ENCODE data around the gene POLA1. TPM values are rescaled to one million over a fixed set of nuclear protein-coding genes. Genes with fewer than 3 reads are reported as not detected.

POLA1 gene
- total RNA-seq, 4 donors from 2014 or later = 10.1 to 15.3 (median 13.1) TPM

DNA sequence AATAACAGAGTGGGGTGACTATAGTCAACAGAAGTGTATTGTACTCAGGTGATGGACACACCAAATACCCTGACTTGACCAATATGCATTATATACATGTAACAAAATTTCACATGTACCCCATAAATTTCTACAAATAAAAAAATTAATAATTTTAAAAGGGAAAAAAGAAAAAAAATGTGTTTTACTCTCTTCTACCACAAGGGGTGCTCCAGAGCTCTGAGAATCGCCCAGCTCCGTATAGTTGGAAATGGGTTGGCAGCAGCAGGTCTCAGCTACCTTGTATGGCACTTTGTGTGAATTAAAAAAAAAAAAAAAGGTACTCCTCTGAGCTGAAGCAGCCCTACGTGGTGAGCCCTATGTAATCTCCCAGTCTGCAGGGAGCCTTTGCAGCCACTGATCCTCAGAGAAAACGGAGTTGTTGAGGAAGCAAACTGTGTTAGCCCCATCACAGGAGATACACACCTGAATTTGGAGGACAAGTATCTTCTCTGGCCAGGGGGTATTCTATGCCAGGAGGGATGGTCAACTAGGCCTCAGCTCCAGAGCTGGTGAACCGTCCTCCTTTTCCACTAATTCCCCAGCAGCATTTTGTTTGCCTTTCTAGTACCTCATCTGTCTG, 17.2 kb upstream of the POLA1 start:
- Histone ChIP-seq H3K9me3 (no peaks in the 10 kb centered on the region), H3K4me1 (no peaks in the 10 kb centered on the region), H3K27ac (no peak overlapping the region), H3K36me3 (no peaks in the 10 kb centered on the region), H3K4me3 (no peak overlapping the region), H3K27me3 (no peaks in the 10 kb centered on the region)
- TF ChIP-seq, protein P1, sequence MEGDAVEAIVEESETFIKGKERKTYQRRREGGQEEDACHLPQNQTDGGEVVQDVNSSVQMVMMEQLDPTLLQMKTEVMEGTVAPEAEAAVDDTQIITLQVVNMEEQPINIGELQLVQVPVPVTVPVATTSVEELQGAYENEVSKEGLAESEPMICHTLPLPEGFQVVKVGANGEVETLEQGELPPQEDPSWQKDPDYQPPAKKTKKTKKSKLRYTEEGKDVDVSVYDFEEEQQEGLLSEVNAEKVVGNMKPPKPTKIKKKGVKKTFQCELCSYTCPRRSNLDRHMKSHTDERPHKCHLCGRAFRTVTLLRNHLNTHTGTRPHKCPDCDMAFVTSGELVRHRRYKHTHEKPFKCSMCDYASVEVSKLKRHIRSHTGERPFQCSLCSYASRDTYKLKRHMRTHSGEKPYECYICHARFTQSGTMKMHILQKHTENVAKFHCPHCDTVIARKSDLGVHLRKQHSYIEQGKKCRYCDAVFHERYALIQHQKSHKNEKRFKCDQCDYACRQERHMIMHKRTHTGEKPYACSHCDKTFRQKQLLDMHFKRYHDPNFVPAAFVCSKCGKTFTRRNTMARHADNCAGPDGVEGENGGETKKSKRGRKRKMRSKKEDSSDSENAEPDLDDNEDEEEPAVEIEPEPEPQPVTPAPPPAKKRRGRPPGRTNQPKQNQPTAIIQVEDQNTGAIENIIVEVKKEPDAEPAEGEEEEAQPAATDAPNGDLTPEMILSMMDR (IDR thresholded peaks at IDR 0.05) = peak in 1 of 2 donors; percentile 41
- TF ChIP-seq POLR2AphosphoS5 (IDR thresholded peaks at IDR 0.05) = no peak
- no peak for TF ChIP-seq POLR2A (IDR thresholded peaks at IDR 0.05)
- no peak for TF ChIP-seq EP300 (IDR thresholded peaks at IDR 0.05)
- no peak for DNase-seq (ENCODE audit: low spot score in 2 of 2)
- 25% methylated on average over 5 of the region's 5 CpGs for WGBS

DNA sequence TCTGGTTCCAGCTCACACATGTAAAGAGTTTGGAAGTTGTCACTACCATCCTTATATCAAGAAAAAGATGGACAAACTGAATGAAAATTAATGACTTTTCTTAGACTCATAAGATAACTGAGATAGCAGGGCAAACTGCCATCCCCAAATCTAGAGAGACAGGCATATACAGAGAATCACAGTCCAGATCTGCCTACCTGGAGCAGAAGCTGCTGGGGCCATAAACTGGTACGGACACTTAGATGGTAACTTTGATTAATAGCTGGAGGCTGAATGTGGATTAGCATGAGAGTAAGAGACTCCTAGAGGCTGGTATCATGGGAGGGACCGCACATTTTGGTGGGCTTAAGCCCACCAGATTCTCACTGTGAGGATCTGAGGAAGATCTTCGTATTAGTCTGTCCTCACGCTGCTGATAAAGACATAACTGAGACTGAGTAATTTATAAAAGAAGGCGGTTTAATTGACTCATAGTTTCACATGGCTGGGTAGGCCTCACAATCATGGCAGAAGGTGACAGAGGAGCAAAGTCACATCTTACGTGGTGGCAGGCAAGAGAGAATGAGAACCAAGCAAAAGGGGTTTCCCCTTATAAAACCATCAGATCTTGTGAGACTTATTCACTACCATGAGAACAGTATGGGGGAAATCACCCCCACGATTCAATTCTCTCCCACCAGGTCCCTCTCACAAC, 10.8 kb upstream of the POLA1 start:
- TF ChIP-seq POLR2AphosphoS5 (IDR thresholded peaks at IDR 0.05) (no peak), POLR2A (IDR thresholded peaks at IDR 0.05) (no peak), EP300 (IDR thresholded peaks at IDR 0.05) (no peak)
- TF ChIP-seq, protein P1 (IDR thresholded peaks at IDR 0.05) = no peak
- no peaks in the 10 kb centered on the region for H3K27me3 ChIP-seq
- no peaks in the 10 kb centered on the region for H3K4me1 ChIP-seq
- no peak overlapping the region for H3K27ac ChIP-seq
- 76% methylated on average over 7 of the region's 7 CpGs for WGBS
- no peaks in the 10 kb centered on the region for H3K9me3 ChIP-seq
- H3K4me3 ChIP-seq = no peak overlapping the region
- no peak for DNase-seq (ENCODE audit: low spot score in 2 of 2)
- H3K36me3 ChIP-seq = no peaks in the 10 kb centered on the region

DNA sequence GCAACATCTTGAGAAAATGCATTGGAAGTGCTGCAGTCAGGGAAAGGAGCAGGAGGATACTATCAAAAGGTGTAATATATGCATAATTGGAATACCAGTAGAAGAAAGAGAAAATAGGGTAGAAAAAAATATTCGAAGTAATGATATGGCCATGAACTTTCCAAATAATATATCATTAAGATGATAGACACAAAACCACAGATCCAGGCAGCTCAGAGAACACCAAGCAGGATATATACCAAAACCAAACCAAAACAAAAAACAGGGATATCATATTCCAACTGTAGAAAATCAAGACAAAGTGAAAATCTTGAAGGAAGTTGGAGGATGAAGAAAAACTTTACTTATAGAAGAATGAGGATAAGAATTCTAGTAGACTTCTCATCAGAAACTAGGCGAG, 9.7 kb upstream of the POLA1 start:
- Histone ChIP-seq H3K9me3 (no peaks in the 10 kb centered on the region), H3K27ac (no peak overlapping the region), H3K4me1 (no peaks in the 10 kb centered on the region), H3K27me3 (no peaks in the 10 kb centered on the region), H3K36me3 (no peaks in the 10 kb centered on the region), H3K4me3 (no peak overlapping the region)
- no peak for DNase-seq (ENCODE audit: low spot score in 2 of 2)
- WGBS = 82% methylated on average over 2 of the region's 2 CpGs
- TF ChIP-seq POLR2AphosphoS5 (IDR thresholded peaks at IDR 0.05) (no peak), EP300 (IDR thresholded peaks at IDR 0.05) (no peak), POLR2A (IDR thresholded peaks at IDR 0.05) (no peak)
- TF ChIP-seq, protein P1 (IDR thresholded peaks at IDR 0.05) = no peak

DNA sequence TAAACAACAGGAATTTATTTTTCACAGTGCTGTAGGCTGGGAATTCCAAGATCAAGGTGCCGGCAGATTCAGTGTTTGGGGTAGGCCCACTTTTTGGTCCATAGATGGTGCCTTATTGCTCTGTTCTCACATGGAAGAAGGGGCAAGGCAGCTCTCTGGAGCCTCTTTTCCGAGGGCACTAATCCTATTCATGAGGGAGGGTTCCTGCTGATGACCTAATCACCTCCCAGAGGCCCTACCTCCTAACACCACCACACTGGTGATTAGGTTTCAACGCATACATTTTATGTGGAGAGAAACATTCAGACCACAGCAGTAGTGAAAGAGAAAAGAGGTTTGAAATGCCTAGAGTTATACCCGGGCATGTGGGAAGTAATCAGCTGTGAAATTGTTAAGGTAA, 1.4 kb upstream of the POLA1 start:
- 72% methylated on average over 4 of the region's 4 CpGs for WGBS
- Histone ChIP-seq H3K9me3 (no peaks in the 10 kb centered on the region), H3K27ac (no peak overlapping the region), H3K36me3 (no peaks in the 10 kb centered on the region), H3K27me3 (no peaks in the 10 kb centered on the region), H3K4me1 (peaks cover 6% of the 10 kb centered on the region), H3K4me3 (no peak overlapping the region)
- no peak for DNase-seq (ENCODE audit: low spot score in 2 of 2)
- TF ChIP-seq, protein P1 (IDR thresholded peaks at IDR 0.05) = no peak
- TF ChIP-seq EP300 (IDR thresholded peaks at IDR 0.05) = no peak
- no peak for TF ChIP-seq POLR2A (IDR thresholded peaks at IDR 0.05)
- TF ChIP-seq POLR2AphosphoS5 (IDR thresholded peaks at IDR 0.05) = no peak

DNA sequence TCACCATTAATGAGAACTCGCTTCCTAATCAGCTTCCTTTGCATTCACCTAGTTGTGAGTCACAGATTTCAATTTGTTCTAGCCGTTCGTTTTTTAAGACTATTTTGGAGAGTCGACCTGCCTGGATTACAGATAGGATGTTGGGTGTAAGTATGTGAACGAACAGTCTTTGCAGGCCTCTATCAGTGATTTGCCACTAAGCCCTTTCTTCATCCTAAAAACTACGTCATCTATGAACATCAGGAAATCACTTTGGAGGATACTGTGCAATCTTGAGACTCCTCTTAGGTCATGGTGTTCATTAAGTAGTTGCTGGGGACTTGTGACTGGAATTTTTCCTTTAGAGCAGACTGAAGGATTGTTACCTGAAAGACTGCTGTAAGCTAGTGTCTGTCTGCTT, 1.1 kb downstream of the POLA1 start:
- Histone ChIP-seq H3K27ac (no peak overlapping the region), H3K27me3 (no peaks in the 10 kb centered on the region), H3K4me1 (peaks cover 6% of the 10 kb centered on the region), H3K36me3 (peaks cover under 1% of the 10 kb centered on the region), H3K4me3 (peak overlapping the region; percentile 66), H3K9me3 (no peaks in the 10 kb centered on the region)
- TF ChIP-seq, protein P1 (IDR thresholded peaks at IDR 0.05) = no peak
- TF ChIP-seq POLR2AphosphoS5 (IDR thresholded peaks at IDR 0.05) (no peak), EP300 (IDR thresholded peaks at IDR 0.05) (no peak), POLR2A (IDR thresholded peaks at IDR 0.05) (no peak)
- 52% methylated on average over 6 of the region's 6 CpGs for WGBS
- no peak for DNase-seq (ENCODE audit: low spot score in 2 of 2)
